Parathyroid adenoma (tissue), 2 donors: Measurements from ENCODE around the gene WFDC8.
A peak's percentile ranks its signal among the peaks of the same experiment; 100 is the strongest.

Experiments
- H2AFZ ChIP-seq: fragments of 300-600 bp; sonication (generic); one replicate; pipeline ENCODE4 v1.7.0; 2017; ENCODE audit warnings: antibody characterized with exemption, mild to moderate bottlenecking
- H3K27ac ChIP-seq: fragments of 300-600 bp; sonication (generic); one replicate; pipeline ENCODE4 v1.7.0; 2017
- H3K27me3 ChIP-seq: fragments of 300-600 bp; sonication (generic); one replicate; pipeline ENCODE4 v1.7.0; 2017; ENCODE audit warnings: low read length; ENCODE audit not compliant: control insufficient read depth, insufficient read depth
- H3K36me3 ChIP-seq: fragments of 300-600 bp; sonication (generic); one replicate; pipeline ENCODE4 v1.7.0; 2017; ENCODE audit warnings: low read length; ENCODE audit not compliant: control insufficient read depth, insufficient read depth
- H3K4me1 ChIP-seq: fragments of 300-600 bp; sonication (generic); one replicate; pipeline ENCODE4 v1.7.0; 2017; ENCODE audit warnings: control low read depth
- H3K4me2 ChIP-seq: fragments of 300-600 bp; sonication (generic); one replicate; pipeline ENCODE4 v1.7.0; 2017; ENCODE audit warnings: low read length
- H3K4me3 ChIP-seq: fragments of 300-600 bp; sonication (generic); one replicate; pipeline ENCODE4 v1.7.0; 2017; ENCODE audit warnings: low read depth, low read length
- H3K79me2 ChIP-seq: fragments of 300-600 bp; sonication (generic); one replicate; pipeline ENCODE4 v1.7.0; 2017; ENCODE audit warnings: control low read depth
- H3K9ac ChIP-seq: fragments of 300-600 bp; sonication (generic); one replicate; pipeline ENCODE4 v1.7.0; 2017; ENCODE audit warnings: mild to moderate bottlenecking
- H3K9me3 ChIP-seq: fragments of 300-600 bp; sonication (generic); one replicate; pipeline ENCODE4 v1.7.0; 2017; ENCODE audit warnings: low read length; ENCODE audit not compliant: control insufficient read depth
- CTCF ChIP-seq: fragments of 300-600 bp; sonication (generic); IDR thresholded peaks from one replicate; pipeline ENCODE4 v1.7.0; 2017; ENCODE audit warnings: antibody characterized with exemption, mild to moderate bottlenecking
- donor health status: primary hyperparathyroidism.

Gene WFDC8

DNA sequence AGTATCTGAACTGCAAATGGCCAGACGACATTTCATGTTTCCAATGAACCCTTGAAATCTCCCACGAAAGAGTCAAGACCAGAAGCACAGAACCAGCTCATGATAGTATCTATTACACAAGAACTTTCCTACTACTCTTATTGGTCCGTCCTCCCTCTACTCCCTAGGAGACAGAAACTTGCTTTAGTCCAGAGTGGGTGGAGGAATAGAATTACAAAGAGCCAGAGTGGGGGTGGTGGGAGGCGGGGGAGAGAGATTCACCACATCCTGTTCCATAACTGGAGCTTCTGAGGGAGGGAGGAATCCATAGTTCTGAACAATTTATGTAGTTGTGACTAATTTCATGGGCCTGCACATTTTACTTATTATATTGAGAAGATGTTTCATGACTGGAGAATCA, 32.0 kb upstream of the WFDC8 start:
- no peak overlapping the region for H3K9ac ChIP-seq
- no peak overlapping the region for H3K4me3 ChIP-seq
- no peaks in the 10 kb centered on the region for H3K36me3 ChIP-seq
- no peak for TF ChIP-seq CTCF
- no peaks in the 10 kb centered on the region for H3K9me3 ChIP-seq
- H3K27ac ChIP-seq = peak overlapping the region; percentile 12
- H3K79me2 ChIP-seq = no peaks in the 10 kb centered on the region
- H3K4me1 ChIP-seq = peaks cover 6% of the 10 kb centered on the region
- H2AFZ ChIP-seq = peak overlapping the region; percentile 25
- H3K27me3 ChIP-seq = no peaks in the 10 kb centered on the region
- no peak overlapping the region for H3K4me2 ChIP-seq

GRCh38 chr20:45607810-45608209, 28.7 kb upstream of the WFDC8 start:
- no peaks in the 10 kb centered on the region for H3K9me3 ChIP-seq
- H3K9ac ChIP-seq = no peak overlapping the region
- H2AFZ ChIP-seq = no peak overlapping the region
- H3K36me3 ChIP-seq = no peaks in the 10 kb centered on the region
- H3K79me2 ChIP-seq = no peaks in the 10 kb centered on the region
- peaks cover 4% of the 10 kb centered on the region for H3K4me1 ChIP-seq
- no peak for TF ChIP-seq CTCF
- H3K27ac ChIP-seq = no peak overlapping the region
- H3K4me2 ChIP-seq = no peak overlapping the region
- no peak overlapping the region for H3K4me3 ChIP-seq
- H3K27me3 ChIP-seq = no peaks in the 10 kb centered on the region

DNA sequence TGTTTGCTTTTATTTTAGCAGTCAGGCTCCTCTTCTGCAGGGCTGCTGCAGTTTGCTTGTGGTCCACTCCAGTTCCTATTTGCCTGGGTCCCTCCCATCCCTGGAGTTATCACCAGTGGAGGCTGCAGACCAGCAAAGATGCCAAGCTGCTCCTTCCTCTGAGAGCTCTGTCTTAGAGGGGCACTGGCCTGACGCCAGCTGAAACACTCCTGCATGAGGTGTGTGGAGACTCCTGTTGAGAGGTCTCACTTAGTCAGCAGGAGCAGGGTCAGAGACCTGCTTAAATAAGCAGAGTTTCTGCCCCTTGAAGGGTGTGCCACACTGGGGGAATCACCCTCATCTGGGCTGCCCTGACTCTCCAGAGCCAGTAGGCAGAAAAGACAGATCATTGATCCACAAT, 16.2 kb upstream of the WFDC8 start:
- Histone ChIP-seq H3K4me2 (no peak overlapping the region), H3K79me2 (no peaks in the 10 kb centered on the region), H3K36me3 (no peaks in the 10 kb centered on the region), H3K4me1 (no peaks in the 10 kb centered on the region), H3K9me3 (no peaks in the 10 kb centered on the region), H3K27ac (no peak overlapping the region), H3K27me3 (no peaks in the 10 kb centered on the region), H3K9ac (no peak overlapping the region), H3K4me3 (no peak overlapping the region), H2AFZ (no peak overlapping the region)
- TF ChIP-seq CTCF = no peak

DNA sequence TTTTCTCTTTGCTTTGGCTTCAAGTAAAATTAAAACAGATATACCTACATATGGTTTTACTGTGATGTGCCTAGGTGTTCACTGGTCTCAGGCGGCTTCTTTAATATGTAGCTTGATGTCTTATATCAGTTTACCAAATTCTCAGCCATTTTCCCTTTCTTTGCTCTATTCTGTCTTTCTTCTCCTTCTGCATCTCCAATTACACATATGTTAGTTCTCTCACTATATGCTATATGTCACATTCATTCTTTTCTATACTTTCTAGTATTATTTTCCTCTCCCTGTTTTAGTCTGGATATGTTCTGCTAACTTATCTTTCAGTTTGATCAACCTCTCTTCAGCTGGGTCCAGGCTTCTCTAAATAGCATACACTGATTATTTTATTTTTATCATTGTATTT, 14.4 kb upstream of the WFDC8 start:
- Histone ChIP-seq H3K4me3 (no peak overlapping the region), H3K79me2 (no peaks in the 10 kb centered on the region), H3K27ac (no peak overlapping the region), H2AFZ (no peak overlapping the region), H3K4me2 (no peak overlapping the region), H3K36me3 (no peaks in the 10 kb centered on the region), H3K27me3 (no peaks in the 10 kb centered on the region), H3K9me3 (no peaks in the 10 kb centered on the region), H3K4me1 (no peaks in the 10 kb centered on the region), H3K9ac (no peak overlapping the region)
- no peak for TF ChIP-seq CTCF

DNA sequence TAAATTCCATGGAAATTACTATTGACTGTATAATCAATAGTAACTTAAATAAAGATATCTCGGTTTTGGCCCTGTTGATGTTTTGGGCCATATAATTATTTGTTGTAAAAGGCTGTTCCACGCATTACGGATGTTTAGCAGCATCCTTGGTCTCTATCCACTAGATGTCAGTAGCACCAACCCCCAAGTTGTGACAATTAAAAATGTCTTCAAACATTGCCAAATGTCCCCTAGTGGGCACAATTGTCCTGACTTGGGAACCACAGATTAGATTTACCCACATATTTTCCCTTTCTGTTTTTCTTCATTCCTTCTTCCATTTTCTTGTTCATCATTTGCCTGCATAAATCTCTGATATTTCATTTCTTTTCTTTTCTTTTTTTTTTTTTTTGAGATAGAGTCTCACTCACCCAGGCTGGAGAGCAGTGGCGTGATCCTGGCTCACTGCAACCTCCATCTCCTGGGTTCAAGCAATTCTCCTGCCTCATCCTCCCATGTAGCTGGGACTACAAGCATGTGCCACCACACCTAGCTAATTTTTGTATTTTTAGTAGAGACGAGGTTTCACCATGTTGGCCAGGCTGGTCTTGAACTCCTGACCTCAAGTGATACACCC, 13.6 kb upstream of the WFDC8 start:
- peak; percentile 80 for TF ChIP-seq CTCF
- H3K27ac ChIP-seq = no peak overlapping the region

More for the DNA sequence above, 13.6 kb upstream of the WFDC8 start:
- no peaks in the 10 kb centered on the region for H3K9me3 ChIP-seq
- no peaks in the 10 kb centered on the region for H3K79me2 ChIP-seq
- no peaks in the 10 kb centered on the region for H3K27me3 ChIP-seq
- no peak overlapping the region for H3K4me2 ChIP-seq
- no peaks in the 10 kb centered on the region for H3K36me3 ChIP-seq
- H3K4me1 ChIP-seq = no peaks in the 10 kb centered on the region
- no peak overlapping the region for H3K4me3 ChIP-seq
- no peak overlapping the region for H3K9ac ChIP-seq
- H2AFZ ChIP-seq = no peak overlapping the region
